Neural progenitor cell (in vitro differentiated cells): ENCODE data around the gene PARD3B.

Experiments
- EZH2 ChIP-seq: fragments of 200-600 bp; sonication (generic); IDR thresholded peaks from 2 replicates; pipeline ENCODE4 v1.6.1; 2017; ENCODE audit warnings: antibody characterized with exemption, mild to moderate bottlenecking, moderate library complexity
- TF ChIP-seq, protein P1 (sequence below): fragments of 200-600 bp; sonication (generic); IDR thresholded peaks from 2 replicates; pipeline ENCODE4 v1.5.1; 2017; ENCODE audit warnings: antibody characterized with exemption, mild to moderate bottlenecking

DNA sequence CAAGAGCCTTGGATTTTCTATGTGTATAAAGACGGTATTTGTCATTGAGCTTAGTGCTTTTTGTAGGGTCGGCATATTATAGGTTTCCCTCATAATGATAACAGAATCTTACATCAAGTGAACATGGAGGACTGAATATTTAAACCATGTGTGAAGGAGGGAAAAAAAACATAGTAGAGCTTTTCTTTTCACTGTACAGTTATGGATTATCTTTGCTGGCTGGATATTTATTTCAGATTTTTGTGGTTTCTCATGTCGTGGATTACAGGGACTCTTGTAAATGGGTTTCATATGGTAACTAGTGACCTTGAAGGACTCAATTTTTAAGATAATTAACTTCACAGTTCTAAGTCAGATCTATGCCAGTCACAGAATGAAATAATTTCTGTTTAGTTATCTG, 806.8 kb downstream of the PARD3B start:
- TF ChIP-seq EZH2, result no peak
- TF ChIP-seq, protein P1, sequence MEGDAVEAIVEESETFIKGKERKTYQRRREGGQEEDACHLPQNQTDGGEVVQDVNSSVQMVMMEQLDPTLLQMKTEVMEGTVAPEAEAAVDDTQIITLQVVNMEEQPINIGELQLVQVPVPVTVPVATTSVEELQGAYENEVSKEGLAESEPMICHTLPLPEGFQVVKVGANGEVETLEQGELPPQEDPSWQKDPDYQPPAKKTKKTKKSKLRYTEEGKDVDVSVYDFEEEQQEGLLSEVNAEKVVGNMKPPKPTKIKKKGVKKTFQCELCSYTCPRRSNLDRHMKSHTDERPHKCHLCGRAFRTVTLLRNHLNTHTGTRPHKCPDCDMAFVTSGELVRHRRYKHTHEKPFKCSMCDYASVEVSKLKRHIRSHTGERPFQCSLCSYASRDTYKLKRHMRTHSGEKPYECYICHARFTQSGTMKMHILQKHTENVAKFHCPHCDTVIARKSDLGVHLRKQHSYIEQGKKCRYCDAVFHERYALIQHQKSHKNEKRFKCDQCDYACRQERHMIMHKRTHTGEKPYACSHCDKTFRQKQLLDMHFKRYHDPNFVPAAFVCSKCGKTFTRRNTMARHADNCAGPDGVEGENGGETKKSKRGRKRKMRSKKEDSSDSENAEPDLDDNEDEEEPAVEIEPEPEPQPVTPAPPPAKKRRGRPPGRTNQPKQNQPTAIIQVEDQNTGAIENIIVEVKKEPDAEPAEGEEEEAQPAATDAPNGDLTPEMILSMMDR, result no peak
